ENCODE results near the gene GLIPR2. TPM values are rescaled to one million over a fixed set of nuclear protein-coding genes. Genes with fewer than 3 reads are reported as not detected.

GLIPR2 gene
- total RNA-seq, 1 donor from 2014 or later: 7.3 TPM

GRCh38 chr9:36141288-36141687, 4.8 kb downstream of the GLIPR2 start:
- no peak for DNase-seq (ENCODE audit: low spot score, unreplicated experiment)
- no peak overlapping the region for H3K27ac Mint-ChIP-seq

GRCh38 chr9:36141761-36142160, 5.2 kb downstream of the GLIPR2 start:
- peaks cover 10% of the 10 kb centered on the region for H3K36me3 Mint-ChIP-seq (ENCODE audit: insufficient read depth)
- DNase-seq (ENCODE audit: low spot score, unreplicated experiment): no peak
- no peak overlapping the region for H3K4me3 Mint-ChIP-seq (ENCODE audit: low read depth)
- peaks cover 33% of the 10 kb centered on the region for H3K27me3 Mint-ChIP-seq
- TF ChIP-seq CTCF (IDR thresholded peaks at IDR 0.05; ENCODE audit: unreplicated experiment): no peak
- peaks cover 13% of the 10 kb centered on the region for H3K9me3 Mint-ChIP-seq (ENCODE audit: low read depth)
- H3K4me1 Mint-ChIP-seq (ENCODE audit: low read depth): peaks cover 7% of the 10 kb centered on the region
- H3K27ac Mint-ChIP-seq: peak overlapping the region; percentile 30

More at GRCh38 chr9:36141288-36141687, 4.8 kb downstream of the GLIPR2 start:
- no peak overlapping the region for H3K4me3 Mint-ChIP-seq (ENCODE audit: low read depth)
- H3K36me3 Mint-ChIP-seq (ENCODE audit: insufficient read depth): peaks cover 8% of the 10 kb centered on the region
- TF ChIP-seq CTCF (IDR thresholded peaks at IDR 0.05; ENCODE audit: unreplicated experiment): peak; percentile 12
- peaks cover 33% of the 10 kb centered on the region for H3K27me3 Mint-ChIP-seq
- H3K9me3 Mint-ChIP-seq (ENCODE audit: low read depth): peaks cover 11% of the 10 kb centered on the region
- H3K4me1 Mint-ChIP-seq (ENCODE audit: low read depth): peaks cover 7% of the 10 kb centered on the region

- Mint-ChIP-seq H3K27ac (no peak overlapping the region), H3K4me1 (ENCODE audit: low read depth) (no peaks in the 10 kb centered on the region), H3K27me3 (peaks cover 25% of the 10 kb centered on the region), H3K4me3 (ENCODE audit: low read depth) (no peak overlapping the region), H3K9me3 (ENCODE audit: low read depth) (peaks cover 13% of the 10 kb centered on the region), H3K36me3 (ENCODE audit: insufficient read depth) (peaks cover 11% of the 10 kb centered on the region)
- no peak for DNase-seq (ENCODE audit: low spot score, unreplicated experiment)
- TF ChIP-seq CTCF (IDR thresholded peaks at IDR 0.05; ENCODE audit: unreplicated experiment): no peak
These were observed 6.1 kb downstream of the GLIPR2 start for GRCh38 chr9:36142510-36143244.

GRCh38 chr9:36143245-36143641, 6.7 kb downstream of the GLIPR2 start:
- Mint-ChIP-seq H3K36me3 (ENCODE audit: insufficient read depth) (peaks cover 11% of the 10 kb centered on the region), H3K4me1 (ENCODE audit: low read depth) (no peaks in the 10 kb centered on the region), H3K27ac (no peak overlapping the region), H3K9me3 (ENCODE audit: low read depth) (peaks cover 13% of the 10 kb centered on the region), H3K27me3 (peaks cover 19% of the 10 kb centered on the region), H3K4me3 (ENCODE audit: low read depth) (no peak overlapping the region)
- no peak for DNase-seq (ENCODE audit: low spot score, unreplicated experiment)
- no peak for TF ChIP-seq CTCF (IDR thresholded peaks at IDR 0.05; ENCODE audit: unreplicated experiment)

- Mint-ChIP-seq H3K36me3 (ENCODE audit: insufficient read depth) (peaks cover 11% of the 10 kb centered on the region), H3K4me1 (ENCODE audit: low read depth) (no peaks in the 10 kb centered on the region), H3K9me3 (ENCODE audit: low read depth) (peaks cover 13% of the 10 kb centered on the region), H3K27me3 (peaks cover 6% of the 10 kb centered on the region), H3K27ac (no peak overlapping the region), H3K4me3 (ENCODE audit: low read depth) (no peak overlapping the region)
- no peak for TF ChIP-seq CTCF (IDR thresholded peaks at IDR 0.05; ENCODE audit: unreplicated experiment)
- no peak for DNase-seq (ENCODE audit: low spot score, unreplicated experiment)
These were observed 8.0 kb downstream of the GLIPR2 start for GRCh38 chr9:36144309-36145232.

Measured in progenitor cell of endocrine pancreas (in vitro differentiated cells).